ENCODE results near the gene MFAP2.

MFAP2 gene

GRCh38 chr1:17007121-17007520, 26.7 kb upstream of the MFAP2 start:
- DNase-seq: no peak

- DNase-seq: no peak
Observed at GRCh38 chr1:17005365-17005740, 24.9 kb upstream of the MFAP2 start.

- DNase-seq: no peak
Observed at GRCh38 chr1:17004466-17005364, 24.3 kb upstream of the MFAP2 start.

GRCh38 chr1:17002524-17002902, 22.1 kb upstream of the MFAP2 start:
- DNase-seq: no peak

- no peak for DNase-seq
Observed at GRCh38 chr1:17001760-17002523, 21.5 kb upstream of the MFAP2 start.

- no peak for DNase-seq
Observed at GRCh38 chr1:16999863-17000262, 19.4 kb upstream of the MFAP2 start.

GRCh38 chr1:16998589-16998988, 18.2 kb upstream of the MFAP2 start:
- DNase-seq: no peak

GRCh38 chr1:16996845-16997244, 16.4 kb upstream of the MFAP2 start:
- DNase-seq: no peak

GRCh38 chr1:16993521-16994038, 13.2 kb upstream of the MFAP2 start:
- no peak for DNase-seq

- no peak for DNase-seq
Observed at GRCh38 chr1:16992675-16993074, 12.3 kb upstream of the MFAP2 start.

- DNase-seq: no peak
Observed at GRCh38 chr1:16992102-16992501, 11.7 kb upstream of the MFAP2 start.

GRCh38 chr1:16991571-16991970, 11.2 kb upstream of the MFAP2 start:
- no peak for DNase-seq

GRCh38 chr1:16989676-16990391, 9.4 kb upstream of the MFAP2 start:
- no peak for DNase-seq

- no peak for DNase-seq
Observed at GRCh38 chr1:16988210-16988609, 7.8 kb upstream of the MFAP2 start.

GRCh38 chr1:16986962-16987361, 6.5 kb upstream of the MFAP2 start:
- no peak for DNase-seq

- DNase-seq: no peak
Observed at GRCh38 chr1:16986560-16986959, 6.1 kb upstream of the MFAP2 start.

- no peak for DNase-seq
Observed at GRCh38 chr1:16986113-16986512, 5.7 kb upstream of the MFAP2 start.

GRCh38 chr1:16984717-16985116, 4.3 kb upstream of the MFAP2 start:
- peak; percentile 94 for DNase-seq

GRCh38 chr1:16983649-16984048, 3.2 kb upstream of the MFAP2 start:
- no peak for DNase-seq

- no peak for DNase-seq
Observed at GRCh38 chr1:16982902-16983301, 2.5 kb upstream of the MFAP2 start.

GRCh38 chr1:16981269-16981849, 939 bp upstream of the MFAP2 start:
- peak; percentile 94 for DNase-seq

- DNase-seq: peak; percentile 34
Observed at GRCh38 chr1:16979475-16980327, 719 bp downstream of the MFAP2 start.
